HepG2 (cell line): ENCODE results near the gene WDR35. TPM values are rescaled to one million over a fixed set of nuclear protein-coding genes. Genes with fewer than 3 reads are reported as not detected.
A peak's percentile ranks its signal among the peaks of the same experiment; 100 is the strongest.

ENCODE experiments used
- AHDC1 ChIP-seq: sonication (generic); formaldehyde crosslinking; IDR thresholded peaks from 2 replicates; pipeline ENCODE4 v1.5.1; 2020; ENCODE audit warnings: mild to moderate bottlenecking, missing genetic modification reagents, borderline replicate concordance
- ETV6 ChIP-seq: sonication (generic); formaldehyde crosslinking; conservative IDR thresholded peaks from 2 replicates; pipeline ENCODE4 v1.4.0; 2020; ENCODE audit warnings: missing genetic modification reagents
- FOXP1 ChIP-seq, 2 experiments: fragments of 450-650 bp in 1 of 2; IDR thresholded peaks; 2 replicates each; pipeline ENCODE4 v1.6.1; 2017 to 2018; ENCODE audit warnings: antibody characterized with exemption in 1 of 2
- GATA4 ChIP-seq: sonication (generic); IDR thresholded peaks from 2 replicates; pipeline ENCODE4 v1.6.1; 2016; ENCODE audit warnings: antibody characterized with exemption, low read depth, borderline replicate concordance
- IRF2 ChIP-seq: IDR thresholded peaks from 2 replicates; pipeline ENCODE4 v1.6.1; 2018; ENCODE audit warnings: missing genetic modification reagents, missing compliant biosample characterization
- NR2F6 ChIP-seq, 2 experiments: IDR thresholded peaks; 2 replicates each; pipeline ENCODE4 v1.6.1; 2016; ENCODE audit warnings: antibody characterized with exemption in 1 of 2, mild to moderate bottlenecking in 1 of 2
- TBL1XR1 ChIP-seq: fragments of 150-350 bp; IDR thresholded peaks from 2 replicates; pipeline ENCODE4 v1.6.1; 2014; ENCODE audit warnings: borderline replicate concordance, low read length; ENCODE audit not compliant: partially characterized antibody
- ZNF263 ChIP-seq: sonication (generic); formaldehyde crosslinking; IDR thresholded peaks from 2 replicates; pipeline ENCODE4 v1.4.0; 2020; ENCODE audit warnings: missing genetic modification reagents
- ZNF570 ChIP-seq: sonication (generic); formaldehyde crosslinking; IDR thresholded peaks from 2 replicates; pipeline ENCODE4 v1.4.0; 2020; ENCODE audit warnings: mild to moderate bottlenecking, missing genetic modification reagents, borderline replicate concordance
- ZNF598 ChIP-seq: sonication (generic); formaldehyde crosslinking; IDR thresholded peaks from 2 replicates; pipeline ENCODE4 v1.5.1; 2020; ENCODE audit warnings: mild to moderate bottlenecking, missing genetic modification reagents, borderline replicate concordance
- polyA plus RNA-seq, 8 experiments: library from polyadenylated mRNA; depleted of rRNA in 3 of 8; stranded (reverse) in 7 of 8; unstranded in 1 of 8; fragments of >200 nt; fragmentation: Illumina TruSeq in 4 of 8; extraction: Trizol in 4 of 8; gene quantifications; 2 replicates each; pipeline versions ENCODE4 v1.2.1 to v1.2.3, GENCODE V29; 2011 to 2016; ENCODE audit warnings: low read depth in 4 of 8, missing spikeins in 1 of 8, mixed read lengths in 1 of 8; ENCODE audit not compliant: insufficient read depth in 1 of 8
- total RNA-seq, 5 experiments: library from RNA; depleted of rRNA; stranded (reverse); fragments of >200 nt; fragmentation: Illumina TruSeq; extraction: Trizol; gene quantifications; 2 replicates each; pipeline ENCODE4 v1.2.3, GENCODE V29; 2016; ENCODE audit warnings: low read depth in 1 of 5
- TF ChIP-seq, protein P1 (sequence below): sonication (generic); formaldehyde crosslinking; IDR thresholded peaks from 2 replicates; pipeline ENCODE4 v1.5.0; 2020; ENCODE audit warnings: mild to moderate bottlenecking, missing genetic modification reagents, borderline replicate concordance
- TF ChIP-seq, protein P2 (sequence below): sonication (generic); formaldehyde crosslinking; IDR thresholded peaks from 2 replicates; pipeline ENCODE4 v1.5.1; 2020; ENCODE audit warnings: missing genetic modification reagents, mild to moderate bottlenecking, borderline replicate concordance
- TF ChIP-seq, protein P3 (sequence below), 2 experiments: sonication (generic) in 1 of 2; formaldehyde crosslinking in 1 of 2; IDR thresholded peaks; 2 replicates each; pipeline versions ENCODE4 v1.4.0 to v1.6.1; 2016 to 2020; ENCODE audit warnings: borderline replicate concordance in 1 of 2, low read depth in 1 of 2, mild to moderate bottlenecking in 1 of 2, missing genetic modification reagents in 1 of 2

Gene WDR35
- total and polyA plus RNA-seq, 2 of the 13 experiments (the other 11 are each of a cell fraction or from before 2014, with no cell fraction given) = 11.1 to 19.6 TPM

DNA sequence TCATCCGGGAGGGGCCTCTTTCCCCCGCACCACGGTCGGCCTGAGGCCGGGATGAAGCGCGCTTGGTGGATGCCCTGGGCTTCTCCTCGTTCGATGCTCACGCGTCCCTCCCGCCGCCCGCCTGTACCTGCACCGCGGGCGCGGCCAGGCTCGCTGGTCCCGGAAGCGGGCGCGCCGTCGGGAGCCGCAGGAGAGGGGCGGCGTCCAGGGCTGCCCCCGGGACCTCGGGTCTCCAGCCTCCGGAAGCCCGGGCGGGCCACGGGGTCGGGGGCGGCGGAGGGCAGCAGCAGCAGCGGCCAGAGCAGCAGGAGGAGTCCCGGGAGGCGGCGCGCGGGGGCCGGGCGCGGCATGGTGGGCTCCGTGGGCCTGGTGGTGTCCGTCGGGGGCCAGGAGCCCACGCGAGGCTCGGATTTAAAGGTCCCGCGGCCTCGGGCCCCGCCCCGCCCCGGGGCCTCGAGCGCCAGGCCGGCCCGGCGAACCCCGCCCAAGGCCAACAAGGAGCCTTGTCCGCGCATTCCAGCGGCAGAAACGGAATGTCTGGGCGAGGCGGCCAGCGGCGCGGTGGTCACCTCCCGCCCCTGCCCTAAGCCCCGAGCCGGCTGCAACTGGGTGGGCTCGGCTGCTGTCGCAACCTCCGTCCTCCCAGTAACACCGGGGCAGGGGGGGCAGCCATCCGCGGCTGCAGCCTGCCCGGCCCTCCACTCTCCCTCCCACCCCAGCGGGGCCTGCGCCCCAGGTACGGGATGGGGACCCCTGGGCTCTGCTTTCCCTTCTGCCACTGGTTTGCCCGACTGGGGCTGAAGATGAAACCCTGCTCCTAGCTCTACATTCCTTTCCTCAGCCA lies 22.6 kb upstream of the WDR35 start, which contains the start of gene MATN3 (continued):
- no peak for TF ChIP-seq ZNF263 (CRISPR knock-in tag)
- TF ChIP-seq IRF2 (CRISPR knock-in tag) = no peak; the same call in 1 of the 2 replicates
- TF ChIP-seq TBL1XR1 = no peak
- TF ChIP-seq, protein P1, sequence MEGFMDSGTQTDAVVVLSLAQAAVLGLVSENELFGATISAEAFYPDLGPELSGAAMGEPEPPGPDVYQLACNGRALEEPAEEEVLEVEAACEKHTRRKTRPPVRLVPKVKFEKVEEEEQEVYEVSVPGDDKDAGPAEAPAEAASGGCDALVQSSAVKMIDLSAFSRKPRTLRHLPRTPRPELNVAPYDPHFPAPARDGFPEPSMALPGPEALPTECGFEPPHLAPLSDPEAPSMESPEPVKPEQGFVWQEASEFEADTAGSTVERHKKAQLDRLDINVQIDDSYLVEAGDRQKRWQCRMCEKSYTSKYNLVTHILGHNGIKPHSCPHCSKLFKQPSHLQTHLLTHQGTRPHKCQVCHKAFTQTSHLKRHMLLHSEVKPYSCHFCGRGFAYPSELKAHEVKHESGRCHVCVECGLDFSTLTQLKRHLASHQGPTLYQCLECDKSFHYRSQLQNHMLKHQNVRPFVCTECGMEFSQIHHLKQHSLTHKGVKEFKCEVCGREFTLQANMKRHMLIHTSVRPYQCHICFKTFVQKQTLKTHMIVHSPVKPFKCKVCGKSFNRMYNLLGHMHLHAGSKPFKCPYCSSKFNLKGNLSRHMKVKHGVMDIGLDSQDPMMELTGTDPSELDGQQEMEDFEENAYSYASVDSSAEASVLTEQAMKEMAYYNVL (CRISPR knock-in tag) = no peak
- 0 out of 2 replicates have a peak, but pooled peaks have one; percentile 34 for TF ChIP-seq ETV6 (CRISPR knock-in tag)
- no peak for TF ChIP-seq FOXP1 (IDR thresholded peaks at IDR 0.05)
- TF ChIP-seq FOXP1 (CRISPR knock-in tag; IDR thresholded peaks at IDR 0.05) = no peak
- no peak for TF ChIP-seq GATA4
- TF ChIP-seq NR2F6 (IDR thresholded peaks at IDR 0.05) = no peak
- TF ChIP-seq NR2F6 (CRISPR knock-in tag; IDR thresholded peaks at IDR 0.05) = no peak
- TF ChIP-seq, protein P2, sequence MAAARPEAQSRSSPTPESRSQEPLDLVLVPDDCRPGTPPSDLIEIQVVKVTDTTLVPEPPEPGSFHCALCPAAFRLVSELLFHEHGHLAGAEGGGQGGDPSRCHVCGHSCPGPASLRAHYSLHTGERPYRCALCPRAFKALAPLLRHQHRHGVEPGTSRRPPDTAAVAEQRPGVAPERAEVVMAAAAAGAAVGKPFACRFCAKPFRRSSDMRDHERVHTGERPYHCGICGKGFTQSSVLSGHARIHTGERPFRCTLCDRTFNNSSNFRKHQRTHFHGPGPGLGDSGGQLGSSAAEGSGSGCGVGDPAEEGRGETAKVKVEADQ (CRISPR knock-in tag) = peak; percentile 62; the same call in 1 of the 2 replicates
- TF ChIP-seq ZNF570 (CRISPR knock-in tag) = 0 out of 2 replicates have a peak, but pooled peaks have one; percentile 5
- TF ChIP-seq, protein P3, sequence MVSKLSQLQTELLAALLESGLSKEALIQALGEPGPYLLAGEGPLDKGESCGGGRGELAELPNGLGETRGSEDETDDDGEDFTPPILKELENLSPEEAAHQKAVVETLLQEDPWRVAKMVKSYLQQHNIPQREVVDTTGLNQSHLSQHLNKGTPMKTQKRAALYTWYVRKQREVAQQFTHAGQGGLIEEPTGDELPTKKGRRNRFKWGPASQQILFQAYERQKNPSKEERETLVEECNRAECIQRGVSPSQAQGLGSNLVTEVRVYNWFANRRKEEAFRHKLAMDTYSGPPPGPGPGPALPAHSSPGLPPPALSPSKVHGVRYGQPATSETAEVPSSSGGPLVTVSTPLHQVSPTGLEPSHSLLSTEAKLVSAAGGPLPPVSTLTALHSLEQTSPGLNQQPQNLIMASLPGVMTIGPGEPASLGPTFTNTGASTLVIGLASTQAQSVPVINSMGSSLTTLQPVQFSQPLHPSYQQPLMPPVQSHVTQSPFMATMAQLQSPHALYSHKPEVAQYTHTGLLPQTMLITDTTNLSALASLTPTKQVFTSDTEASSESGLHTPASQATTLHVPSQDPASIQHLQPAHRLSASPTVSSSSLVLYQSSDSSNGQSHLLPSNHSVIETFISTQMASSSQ (IDR thresholded peaks at IDR 0.05; ENCODE audit: low read depth) = no peak
- TF ChIP-seq, protein P3 (CRISPR knock-in tag; IDR thresholded peaks at IDR 0.05; ENCODE audit: borderline replicate concordance) = peak; percentile 10; the same call in 1 of the 2 replicates
- no peak for TF ChIP-seq AHDC1 (CRISPR knock-in tag)
- TF ChIP-seq ZNF598 (CRISPR knock-in tag) = 0 out of 2 replicates have a peak, but pooled peaks have one; percentile 1
